HepG2 (cell line): ENCODE measurements around the gene CXADR. TPM values are rescaled to one million over a fixed set of nuclear protein-coding genes. Genes with fewer than 3 reads are reported as not detected.
A peak's percentile ranks its signal among the peaks of the same experiment; 100 is the strongest.

Experiments used
- CBX5 ChIP-seq: sonication (generic); formaldehyde crosslinking; IDR thresholded peaks from 2 replicates; pipeline ENCODE4 v1.4.0; 2020; ENCODE audit warnings: missing genetic modification reagents, borderline replicate concordance
- FOXP4 ChIP-seq: sonication (generic); formaldehyde crosslinking; IDR thresholded peaks from 2 replicates; pipeline ENCODE4 v1.4.0; 2020; ENCODE audit warnings: missing genetic modification reagents
- GLMP ChIP-seq: sonication (generic); formaldehyde crosslinking; IDR thresholded peaks from 2 replicates; pipeline ENCODE4 v1.9.0; 2021; ENCODE audit warnings: missing genetic modification reagents, mild to moderate bottlenecking, borderline replicate concordance
- KDM5A ChIP-seq: fragments of 200-600 bp; sonication (generic); IDR thresholded peaks from 2 replicates; pipeline ENCODE4 v1.7.0; 2018; ENCODE audit warnings: antibody characterized with exemption, mild to moderate bottlenecking, low read length, borderline replicate concordance
- KLF15 ChIP-seq: sonication (generic); formaldehyde crosslinking; IDR thresholded peaks from 2 replicates; pipeline ENCODE4 v1.8.1; 2023; ENCODE audit warnings: borderline replicate concordance, mild to moderate bottlenecking, inconsistent platforms, missing genetic modification reagents, mixed read lengths
- MAF1 ChIP-seq: sonication (generic); formaldehyde crosslinking; IDR thresholded peaks from 2 replicates; pipeline ENCODE4 v1.5.0; 2020; ENCODE audit warnings: missing genetic modification reagents, borderline replicate concordance
- MNT ChIP-seq: fragments of 450-650 bp; IDR thresholded peaks from 2 replicates; pipeline ENCODE4 v1.6.1; 2016
- MYNN ChIP-seq: sonication (generic); formaldehyde crosslinking; IDR thresholded peaks from 2 replicates; pipeline ENCODE4 v1.4.0; 2020; ENCODE audit warnings: mild to moderate bottlenecking, low read depth, missing genetic modification reagents
- NFKBIZ ChIP-seq: IDR thresholded peaks from 2 replicates; pipeline ENCODE4 v1.6.1; 2018; ENCODE audit warnings: missing genetic modification reagents, missing compliant biosample characterization
- POLR2AphosphoS2 ChIP-seq: IDR thresholded peaks from 2 replicates; pipeline ENCODE4 v1.6.1; 2011; ENCODE audit warnings: low read depth, low read length, improper control_type of control experiment
- POLR2AphosphoS5 ChIP-seq: IDR thresholded peaks from 2 replicates; pipeline ENCODE4 v1.6.1; 2012; ENCODE audit warnings: low read depth, low read length
- RXRA ChIP-seq: sonication (generic); formaldehyde crosslinking; IDR thresholded peaks from 2 replicates; pipeline ENCODE4 v1.5.1; 2020; ENCODE audit warnings: missing genetic modification reagents
- SALL1 ChIP-seq: sonication (generic); formaldehyde crosslinking; IDR thresholded peaks from 2 replicates; pipeline ENCODE4 v1.8.0; 2022; ENCODE audit warnings: mild to moderate bottlenecking, missing genetic modification reagents
- SMC3 ChIP-seq: IDR thresholded peaks from 2 replicates; pipeline ENCODE4 v1.6.1; 2011; ENCODE audit warnings: low read length, improper control_type of control experiment
- SP2 ChIP-seq: sonication (generic); formaldehyde crosslinking; IDR thresholded peaks from 2 replicates; pipeline ENCODE4 v1.5.1; 2020; ENCODE audit warnings: mild to moderate bottlenecking, missing genetic modification reagents
- TAF1 ChIP-seq: sonication (generic); formaldehyde crosslinking; IDR thresholded peaks from 2 replicates; pipeline ENCODE4 v1.4.0; 2020; ENCODE audit warnings: missing genetic modification reagents
- TEF ChIP-seq: sonication (generic); formaldehyde crosslinking; IDR thresholded peaks from 2 replicates; pipeline ENCODE4 v1.5.0; 2020; ENCODE audit warnings: missing genetic modification reagents
- TMF1 ChIP-seq: sonication (generic); formaldehyde crosslinking; IDR thresholded peaks from 2 replicates; pipeline ENCODE4 v1.8.1; 2022; ENCODE audit warnings: low read depth, missing genetic modification reagents
- ZFP91 ChIP-seq: sonication (generic); formaldehyde crosslinking; IDR thresholded peaks from 2 replicates; pipeline ENCODE4 v1.9.0; 2022; ENCODE audit warnings: missing genetic modification reagents, mild to moderate bottlenecking, borderline replicate concordance
- ZGPAT ChIP-seq: IDR thresholded peaks from 2 replicates; pipeline ENCODE4 v1.6.1; 2016; ENCODE audit warnings: mild to moderate bottlenecking
- ZNF329 ChIP-seq: sonication (generic); formaldehyde crosslinking; IDR thresholded peaks from 2 replicates; pipeline ENCODE4 v1.9.0; 2021; ENCODE audit warnings: low read depth, mild to moderate bottlenecking, missing genetic modification reagents
- ZNF776 ChIP-seq: sonication (generic); formaldehyde crosslinking; IDR thresholded peaks from 2 replicates; pipeline ENCODE4 v1.4.0; 2020; ENCODE audit warnings: mild to moderate bottlenecking, missing genetic modification reagents
- polyA plus RNA-seq, 8 experiments: library from polyadenylated mRNA; depleted of rRNA in 3 of 8; stranded (reverse) in 7 of 8; unstranded in 1 of 8; fragments of >200 nt; fragmentation: Illumina TruSeq in 4 of 8; extraction: Trizol in 4 of 8; gene quantifications; 2 replicates each; pipeline versions ENCODE4 v1.2.1 to v1.2.3, GENCODE V29; 2011 to 2016; ENCODE audit warnings: low read depth in 4 of 8, missing spikeins in 1 of 8, mixed read lengths in 1 of 8; ENCODE audit not compliant: insufficient read depth in 1 of 8
- total RNA-seq, 5 experiments: library from RNA; depleted of rRNA; stranded (reverse); fragments of >200 nt; fragmentation: Illumina TruSeq; extraction: Trizol; gene quantifications; 2 replicates each; pipeline ENCODE4 v1.2.3, GENCODE V29; 2016; ENCODE audit warnings: low read depth in 1 of 5

CXADR gene
- total and polyA plus RNA-seq, 2 of the 13 experiments (the other 11 are each of a cell fraction or from before 2014, with no cell fraction given), result 86.8 to 110 TPM

- TF ChIP-seq TAF1 (CRISPR knock-in tag) (peak; percentile 76), MYNN (CRISPR knock-in tag) (no peak), NFKBIZ (CRISPR knock-in tag) (no peak), SMC3 (no peak), ZNF776 (peak; percentile 32; the same call in 1 of the 2 replicates), ZNF329 (CRISPR knock-in tag) (no peak), RXRA (CRISPR knock-in tag) (no peak), KDM5A (no peak), MAF1 (CRISPR knock-in tag) (no peak), FOXP4 (no peak; the same call in 1 of the 2 replicates), ZFP91 (CRISPR knock-in tag) (peak; percentile 56), GLMP (CRISPR knock-in tag) (no peak), POLR2AphosphoS5 (peak; percentile 71), KLF15 (no peak; the same call in 1 of the 2 replicates), ZGPAT (peak; percentile 55; the same call in 1 of the 2 replicates), TEF (CRISPR knock-in tag) (no peak), SP2 (CRISPR knock-in tag) (no peak), CBX5 (CRISPR knock-in tag) (no peak), POLR2AphosphoS2 (no peak), MNT (no peak), SALL1 (CRISPR knock-in tag) (peak; percentile 80), TMF1 (peak; percentile 68; the same call in 1 of the 2 replicates)
Measured at GRCh38 chr21:17612565-17613241, 99.9 kb downstream of the CXADR start, which contains the start of gene BTG3 (continued).
